GM12864 (cell line): Measurements from ENCODE around the gene SDCCAG8.

Experiments used
- DNase-seq: peaks from one replicate; pipeline ENCODE4 v3.0.0-alpha.2; 2011; ENCODE audit warnings: low read depth
- H3K4me3 ChIP-seq: 2 replicates; pipeline ENCODE4 v1.5.1; 2011; ENCODE audit warnings: mild to moderate bottlenecking, low read depth, low read length, control low read depth
- CTCF ChIP-seq: IDR thresholded peaks from 2 replicates; pipeline ENCODE4 v1.5.1; 2011; ENCODE audit warnings: low read depth, mild to moderate bottlenecking, moderate library complexity, low read length, control low read depth, inconsistent platforms; ENCODE audit errors: missing control alignments

The SDCCAG8 gene

DNA sequence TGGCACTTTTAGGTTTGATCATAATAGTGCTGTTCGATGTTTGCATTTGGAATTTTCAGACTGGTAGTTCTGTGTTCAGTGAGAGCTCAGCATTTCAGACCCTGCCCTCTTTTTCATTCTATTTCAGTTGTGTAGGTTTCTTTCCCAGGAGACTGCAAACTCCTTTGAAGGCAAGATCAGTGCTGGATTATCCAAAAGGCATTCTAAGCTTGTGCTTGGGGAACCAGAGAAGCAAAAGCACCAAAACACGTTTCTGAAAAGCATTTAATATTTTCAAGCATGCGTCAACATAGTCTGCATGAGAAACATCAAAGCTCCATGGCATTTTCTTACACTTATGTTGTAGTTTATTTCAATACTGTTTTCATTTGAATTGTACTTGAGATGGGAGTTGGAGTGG, 292.1 kb downstream of the SDCCAG8 start:
- TF ChIP-seq CTCF: no peak
- H3K4me3 ChIP-seq: no peak overlapping the region

DNA sequence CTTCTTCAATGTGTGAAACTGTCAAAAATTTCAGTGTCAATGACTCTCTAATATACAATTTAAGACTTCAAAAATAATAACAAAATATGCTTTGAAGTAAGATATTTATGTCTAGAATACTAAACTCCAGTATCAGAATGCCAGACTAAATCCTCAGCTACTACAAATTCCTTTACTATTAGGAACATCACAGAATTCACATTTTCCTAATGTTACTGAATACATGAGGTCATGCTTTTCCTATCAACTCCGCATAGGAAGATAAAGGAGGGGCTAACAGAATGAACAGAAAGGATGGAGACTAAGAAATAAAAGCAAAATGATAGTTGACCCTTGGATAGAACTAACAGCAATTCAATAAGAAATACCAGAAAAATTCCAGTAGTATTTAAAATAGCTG, 292.7 kb downstream of the SDCCAG8 start:
- no peak overlapping the region for H3K4me3 ChIP-seq
- no peak for DNase-seq
- no peak for TF ChIP-seq CTCF

More for the DNA sequence above, 292.1 kb downstream of the SDCCAG8 start:
- no peak for DNase-seq

GRCh38 chr1:243549108-243549507, 293.3 kb downstream of the SDCCAG8 start:
- H3K4me3 ChIP-seq: no peak overlapping the region
- no peak for DNase-seq
- TF ChIP-seq CTCF: no peak
